HG03108 (cell line): ENCODE measurements around the gene AOAH.
"Not testable (repeated sequence)": the region's sequence is repeated elsewhere in the genome, so short reads cannot be mapped to it uniquely, and the experiment has no call there.

Source experiments
- ATAC-seq: cut with Tn5 transposase; IDR thresholded peaks from one replicate; pipeline ENCODE4 v1.9.1; 2021; ENCODE audit warnings: moderate library complexity; ENCODE audit not compliant: unreplicated experiment

Gene AOAH

DNA sequence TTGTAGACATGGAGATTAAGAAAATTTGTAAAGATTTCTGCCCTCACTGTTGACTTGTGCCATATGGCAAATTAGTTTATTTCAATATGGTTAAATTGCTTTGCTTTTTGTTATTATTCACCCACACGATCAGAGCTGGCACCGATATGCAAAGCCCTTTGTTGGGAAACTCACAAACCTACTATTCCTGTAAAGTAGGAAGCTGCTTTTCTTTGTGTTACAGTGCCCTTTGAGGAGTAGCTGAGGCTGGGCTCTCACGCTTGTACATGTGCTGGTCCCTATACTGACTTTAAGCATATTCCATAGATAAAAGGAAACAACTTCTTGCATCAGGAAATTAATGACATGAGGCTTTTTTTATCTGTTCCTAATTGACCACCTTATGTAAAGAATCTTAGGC is 17.6 kb upstream of the AOAH start:
- no peak for ATAC-seq

DNA sequence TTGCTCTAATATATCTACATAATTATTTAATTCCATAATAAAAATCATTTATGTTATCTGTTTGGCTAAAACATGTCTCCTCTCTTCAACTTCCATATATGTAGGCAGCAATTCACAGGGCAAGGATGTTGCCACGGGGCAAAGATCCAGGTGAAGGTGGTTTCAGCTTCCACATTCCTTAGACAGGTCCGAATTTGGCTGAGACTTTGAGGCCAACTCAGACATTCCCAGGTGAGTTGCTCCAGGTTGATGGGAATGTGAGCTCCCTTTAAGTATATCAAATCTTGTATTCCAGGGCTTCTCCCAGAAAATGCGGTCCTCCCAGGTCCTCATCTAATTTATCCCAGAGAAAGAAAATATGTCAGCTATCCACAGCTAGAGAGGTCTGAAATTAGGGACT is 15.1 kb upstream of the AOAH start:
- ATAC-seq: no peak

DNA sequence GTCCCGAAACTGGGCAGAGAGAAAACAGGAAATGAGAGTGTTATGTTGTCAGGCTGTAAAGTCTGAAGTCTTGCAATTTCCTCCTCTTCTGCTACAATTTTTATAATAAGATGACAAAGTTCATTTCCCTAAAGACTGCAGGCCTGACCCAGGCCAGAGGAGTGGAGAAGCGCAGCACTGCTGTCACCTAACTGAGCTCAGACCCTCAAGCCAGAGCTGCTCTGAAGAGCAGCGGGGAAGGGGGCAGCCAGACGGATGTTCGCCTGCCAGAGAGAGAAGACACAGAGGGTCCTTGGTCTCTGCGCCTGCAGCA is 12.6 kb upstream of the AOAH start:
- ATAC-seq: peak; percentile 82

DNA sequence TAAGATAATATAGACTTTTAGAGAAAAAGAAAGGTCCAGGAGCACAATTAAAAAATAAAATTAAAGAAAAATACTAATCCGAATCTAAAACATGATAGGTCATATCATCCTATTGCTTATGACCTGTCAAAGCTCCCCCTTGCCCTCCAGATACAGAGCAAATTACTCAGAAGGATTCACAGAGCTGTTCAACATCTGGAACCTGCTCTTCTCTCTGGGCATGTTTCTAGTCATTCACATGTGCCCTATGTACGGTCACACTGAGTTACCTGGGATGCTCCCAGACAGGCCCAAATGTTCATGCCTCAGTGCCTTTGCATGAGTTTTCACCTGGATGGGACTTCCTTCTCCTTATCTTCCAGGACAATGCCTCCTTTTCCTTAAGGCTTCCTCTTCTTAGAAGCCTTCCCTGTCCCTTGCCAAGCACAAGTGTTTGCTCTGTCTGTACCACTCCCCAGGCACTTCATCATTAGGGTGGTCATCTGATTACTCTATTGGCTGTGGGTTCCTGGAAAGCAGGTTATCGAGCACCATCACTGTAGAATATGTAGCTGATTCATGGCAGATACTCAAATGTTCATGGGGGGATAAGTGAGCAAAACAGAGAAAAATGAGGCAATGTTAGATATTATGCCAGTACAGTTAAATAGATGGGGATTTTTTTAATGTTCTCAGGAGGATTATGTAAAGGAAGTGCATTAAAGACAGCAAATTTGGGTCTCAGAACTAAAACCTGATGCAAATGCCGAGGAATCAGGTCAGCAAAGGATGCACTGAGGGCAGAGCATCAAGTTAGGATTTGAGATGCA is 12.0 kb upstream of the AOAH start:
- no peak for ATAC-seq

DNA sequence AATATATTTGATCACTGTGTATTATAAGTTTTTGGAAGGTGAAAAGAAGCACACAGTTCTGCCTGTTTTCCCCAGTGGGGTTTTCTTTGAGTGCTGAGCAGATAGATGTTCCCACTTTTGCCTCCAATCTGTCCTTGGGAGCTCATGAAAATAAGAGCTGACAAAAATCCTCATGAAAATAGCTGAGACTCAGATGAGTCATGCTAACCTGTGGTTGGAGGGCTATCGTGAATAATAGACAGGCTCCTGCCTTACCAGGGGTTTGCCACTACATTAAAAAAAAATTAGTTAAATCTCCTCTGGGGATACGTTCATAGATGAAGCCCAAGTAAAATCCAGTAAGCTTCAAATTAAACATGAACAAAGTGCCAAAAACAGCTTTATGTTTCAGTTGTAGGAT is 10.9 kb upstream of the AOAH start:
- no peak for ATAC-seq

DNA sequence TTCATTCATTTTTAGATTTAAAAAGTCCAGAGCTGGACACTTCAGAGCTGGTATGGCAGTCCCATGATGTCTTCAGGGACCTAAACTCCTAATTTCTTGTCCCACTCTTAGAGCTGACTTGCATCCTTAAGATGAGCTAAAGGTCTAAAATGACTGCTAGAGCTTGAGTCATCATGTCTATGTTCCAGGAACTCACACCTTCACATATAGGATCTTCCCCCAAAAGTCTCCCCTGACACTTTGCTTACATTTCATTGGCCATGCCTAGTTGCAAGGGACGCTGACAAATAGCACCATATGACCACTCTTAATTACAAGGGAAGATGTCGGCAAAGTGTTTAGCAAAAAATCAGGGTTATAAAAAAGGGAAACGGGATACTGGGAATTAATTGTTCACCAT is 10.4 kb upstream of the AOAH start:
- no peak for ATAC-seq

DNA sequence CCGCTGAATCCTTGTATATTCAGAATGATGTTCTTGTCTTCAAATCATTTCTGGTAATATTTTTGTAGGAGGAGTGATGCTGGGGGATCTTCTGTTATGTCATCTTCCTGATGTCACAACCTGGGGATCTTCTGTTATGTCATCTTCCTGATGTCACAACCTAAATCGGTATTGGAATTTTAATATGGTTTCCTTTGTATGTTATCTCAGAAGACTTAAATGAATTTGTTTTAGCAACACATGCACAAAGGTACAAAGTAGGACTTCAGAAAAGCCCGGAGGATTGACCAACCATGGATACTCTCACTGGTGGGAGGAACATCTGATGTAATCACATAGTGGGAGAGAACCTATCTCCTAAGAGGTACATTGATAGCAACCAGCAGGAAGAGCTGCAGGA is 9.1 kb upstream of the AOAH start:
- ATAC-seq: no peak

DNA sequence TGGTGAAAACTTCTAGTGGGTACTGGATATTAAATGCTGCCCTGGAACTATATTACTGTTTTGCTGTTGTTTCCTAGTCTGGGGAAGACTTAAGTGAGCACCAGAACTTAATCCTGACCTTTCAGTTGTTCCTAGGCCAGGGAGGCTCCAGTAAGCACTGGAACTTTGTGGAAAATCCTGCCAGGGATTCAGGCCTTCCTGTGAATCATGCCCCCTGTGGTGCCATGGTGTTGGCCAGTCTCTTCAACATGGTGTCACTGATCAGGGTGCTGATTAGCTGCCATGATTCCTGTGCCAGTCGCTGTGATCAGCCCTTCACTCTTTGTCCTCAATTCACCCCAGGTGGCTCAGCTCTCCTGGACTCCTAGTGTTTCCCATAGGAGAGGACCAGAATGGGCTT is 8.5 kb upstream of the AOAH start:
- ATAC-seq: no peak

DNA sequence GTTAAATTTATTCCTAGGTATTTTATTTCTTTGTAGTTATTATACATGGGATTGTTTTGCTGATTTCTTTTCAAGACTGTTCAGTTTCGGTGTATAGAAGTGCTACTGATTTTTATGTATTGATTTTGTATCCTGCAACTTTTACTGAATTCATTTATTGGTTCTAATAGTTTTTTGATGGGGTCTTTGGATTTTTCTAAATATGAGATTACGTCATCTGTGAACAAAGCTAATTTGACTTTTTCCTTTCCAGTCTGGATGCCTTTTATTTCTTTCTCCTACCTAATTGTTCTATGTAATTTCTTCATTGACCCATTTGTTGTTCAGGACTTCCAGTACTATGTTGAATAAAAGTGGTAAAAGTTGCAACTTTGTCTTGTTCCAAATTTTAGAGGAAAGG is 5.8 kb upstream of the AOAH start:
- no peak for ATAC-seq

DNA sequence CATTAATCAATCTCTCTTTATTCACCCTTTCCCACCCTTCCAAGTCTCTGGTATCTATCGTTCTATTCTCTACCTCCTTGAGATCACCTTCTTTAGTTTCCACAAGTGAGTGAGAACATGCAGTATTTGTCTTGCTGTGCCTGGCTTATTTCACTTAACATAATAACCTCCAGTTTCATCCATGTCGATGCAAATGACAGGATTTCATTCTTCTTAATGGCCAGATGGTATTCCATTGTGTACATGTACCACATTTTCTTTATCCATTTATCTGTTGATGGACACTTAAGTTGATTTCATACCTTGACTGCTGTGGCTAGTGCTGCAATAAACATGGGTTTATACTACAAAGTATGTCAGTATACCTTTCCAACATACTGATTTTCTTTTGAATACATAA is 3.8 kb upstream of the AOAH start:
- ATAC-seq: no peak

DNA sequence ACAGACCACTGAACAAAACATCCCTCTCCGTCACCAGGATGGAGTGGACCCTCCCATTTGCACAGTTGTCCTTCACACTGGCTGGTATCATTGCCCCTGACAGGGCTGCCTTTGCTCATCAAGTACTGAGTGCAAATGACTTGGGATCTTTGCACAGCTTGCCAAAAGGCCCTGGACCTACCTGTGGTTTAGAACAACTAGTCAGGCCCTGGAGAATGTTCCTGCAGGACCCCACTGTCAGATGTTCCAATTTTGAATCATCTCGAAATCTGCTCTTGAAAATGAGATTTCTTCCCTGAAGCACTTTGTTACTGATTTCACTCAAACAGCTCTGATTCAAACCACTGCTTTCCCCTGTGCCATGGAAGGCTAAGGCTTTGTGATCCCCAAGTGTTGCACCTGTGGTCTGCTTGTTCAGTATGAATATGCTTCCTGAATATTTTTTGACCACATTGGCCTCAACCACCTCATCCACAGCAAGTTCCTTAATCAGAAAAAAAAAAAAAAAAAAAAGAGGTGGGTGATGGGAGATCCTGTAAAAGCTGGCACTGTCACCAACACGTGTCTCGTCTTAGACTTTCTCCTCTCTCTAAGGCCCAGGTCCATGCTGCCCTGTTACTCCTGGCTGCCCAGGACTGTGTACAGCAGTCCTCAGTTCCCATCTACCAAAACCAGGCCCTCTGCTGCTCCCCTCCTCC is 2.7 kb upstream of the AOAH start:
- ATAC-seq: no peak

DNA sequence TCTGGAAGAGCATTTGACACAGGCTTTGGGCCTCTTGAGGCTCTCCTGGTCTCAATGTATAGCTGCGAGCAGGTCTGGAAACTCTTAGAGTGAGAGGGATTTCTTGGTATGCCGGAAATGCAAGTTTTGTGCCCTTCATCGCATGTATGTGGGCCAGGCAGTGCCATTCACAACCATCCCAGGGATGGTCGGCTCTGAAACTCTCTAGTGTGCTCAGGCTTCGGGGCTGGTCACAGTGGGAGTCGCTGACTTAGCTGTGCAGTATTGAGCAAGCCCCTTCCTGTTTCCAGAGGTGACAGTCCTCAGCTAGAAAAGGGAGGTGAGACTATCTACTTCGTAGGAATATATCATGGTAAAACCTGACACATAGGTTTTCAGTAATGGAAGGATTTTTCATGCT is 2.0 kb upstream of the AOAH start:
- no peak for ATAC-seq

DNA sequence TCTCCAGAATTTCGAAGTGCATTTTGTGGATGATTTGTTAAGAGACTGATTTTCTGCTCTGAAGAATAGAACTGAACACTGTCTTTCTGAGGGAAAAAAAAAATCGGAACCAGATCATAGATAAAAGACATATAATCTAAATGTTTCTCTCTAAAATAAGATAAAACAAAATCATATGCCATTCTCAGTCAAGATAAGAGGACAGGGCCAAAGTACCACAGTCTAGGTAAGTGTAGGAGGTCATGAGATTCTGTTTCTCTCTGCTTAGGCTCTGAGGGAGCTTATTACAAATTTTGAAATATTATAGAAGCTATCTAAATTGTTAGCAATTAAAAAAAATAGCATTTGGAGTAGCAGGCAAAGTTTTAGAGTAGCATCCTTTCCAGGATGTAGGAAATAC is 702 bp upstream of the AOAH start:
- no peak for ATAC-seq

DNA sequence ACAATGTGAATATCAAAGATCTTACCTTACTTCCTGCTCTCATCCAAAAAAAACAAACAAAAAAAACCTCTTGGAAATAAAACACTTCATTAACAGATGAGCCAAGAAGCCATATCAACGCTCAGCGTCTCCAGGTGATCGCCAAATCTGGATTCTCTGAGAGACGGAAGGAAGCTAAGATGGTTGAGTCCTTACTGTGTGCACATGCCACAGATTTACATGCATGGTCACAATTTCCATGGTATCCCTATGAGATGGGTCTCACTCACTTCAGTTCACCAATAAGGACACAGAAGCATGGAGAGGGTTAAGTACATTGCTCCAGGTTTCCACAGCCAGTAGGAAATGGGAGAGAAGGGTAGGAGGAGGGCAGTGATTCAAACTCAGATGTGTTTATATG is 1.0 kb downstream of the AOAH start:
- ATAC-seq: no peak

DNA sequence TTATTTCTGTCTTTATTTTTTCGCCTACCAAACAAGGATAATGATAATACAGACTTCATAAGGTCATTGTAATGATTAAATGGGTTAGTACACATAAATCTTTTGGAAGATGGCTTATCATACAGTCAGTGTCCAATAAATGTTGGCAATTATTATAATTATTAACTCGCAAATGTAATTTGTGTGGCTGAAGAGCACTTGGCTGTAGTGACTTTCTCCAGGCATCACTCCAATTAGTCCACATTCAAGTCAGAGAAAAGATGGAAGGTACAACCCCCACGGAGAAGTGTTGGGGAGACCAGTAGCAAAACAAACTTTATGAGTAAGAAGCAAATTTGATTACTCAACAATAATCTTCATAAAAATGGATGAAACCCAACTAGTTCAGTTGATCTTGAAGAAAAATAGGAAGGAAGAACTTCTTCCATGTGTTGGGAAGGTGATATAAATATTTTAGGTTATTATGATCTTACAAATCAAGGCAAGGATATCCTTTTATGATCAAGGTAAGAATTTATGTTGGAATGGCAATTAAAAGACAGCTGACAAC is 5.1 kb downstream of the AOAH start:
- ATAC-seq: no peak

DNA sequence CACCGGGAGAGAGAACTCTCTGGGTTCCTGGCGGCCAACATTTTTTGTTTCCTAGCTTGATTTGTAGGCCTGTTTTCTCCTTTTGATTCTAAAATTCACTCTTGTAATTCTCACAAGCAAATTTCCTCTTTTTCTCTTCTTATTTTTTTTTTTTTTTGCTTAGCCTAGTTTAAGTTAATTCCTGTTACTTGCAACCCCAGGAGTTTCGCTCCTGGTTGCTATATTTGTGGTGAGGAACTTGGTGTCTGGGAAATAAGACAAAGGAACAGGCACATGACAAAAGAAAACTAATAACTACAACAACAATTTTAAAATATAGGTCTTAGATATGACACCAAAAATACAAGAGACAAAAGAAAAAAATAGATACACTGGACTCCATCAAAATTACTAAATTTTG is 6.7 kb downstream of the AOAH start:
- no peak for ATAC-seq

DNA sequence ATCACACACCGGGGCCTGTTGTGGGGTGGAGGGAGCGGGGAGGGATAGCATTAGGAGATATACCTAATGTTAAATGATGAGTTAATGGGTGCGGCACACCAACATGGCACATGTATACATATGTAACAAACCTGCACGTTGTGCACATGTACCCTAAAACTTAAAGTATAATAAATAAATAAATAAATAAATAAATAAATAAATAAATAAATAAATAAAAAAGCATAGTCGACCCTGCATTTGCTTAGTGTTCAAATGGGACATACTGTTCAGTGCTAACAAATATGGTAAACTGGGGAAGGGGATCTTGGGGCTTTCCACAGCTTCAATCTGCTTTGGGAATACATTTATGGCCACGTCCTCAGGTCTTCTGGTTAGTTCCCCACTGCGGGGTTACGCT is 7.5 kb downstream of the AOAH start:
- not testable (repeated sequence) for ATAC-seq

DNA sequence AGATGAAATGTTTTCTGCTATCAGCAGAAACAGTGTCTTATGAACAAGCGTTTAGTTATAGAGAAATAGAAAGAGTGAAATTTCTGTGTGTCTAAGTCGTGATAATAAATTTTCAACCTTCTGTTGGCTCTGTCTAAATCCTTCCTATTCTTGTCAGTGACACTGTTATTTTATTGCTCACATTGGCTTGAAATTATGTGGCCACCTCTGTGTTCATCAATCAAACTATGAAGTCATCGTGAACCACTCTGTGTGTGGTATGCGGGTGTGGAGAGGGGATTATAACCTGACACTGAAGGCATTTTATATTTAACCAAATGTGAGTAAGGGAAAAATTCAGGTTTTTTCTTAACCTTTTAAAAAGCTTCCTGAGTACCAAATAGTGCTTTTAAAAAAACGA is 12.3 kb downstream of the AOAH start:
- ATAC-seq: no peak

DNA sequence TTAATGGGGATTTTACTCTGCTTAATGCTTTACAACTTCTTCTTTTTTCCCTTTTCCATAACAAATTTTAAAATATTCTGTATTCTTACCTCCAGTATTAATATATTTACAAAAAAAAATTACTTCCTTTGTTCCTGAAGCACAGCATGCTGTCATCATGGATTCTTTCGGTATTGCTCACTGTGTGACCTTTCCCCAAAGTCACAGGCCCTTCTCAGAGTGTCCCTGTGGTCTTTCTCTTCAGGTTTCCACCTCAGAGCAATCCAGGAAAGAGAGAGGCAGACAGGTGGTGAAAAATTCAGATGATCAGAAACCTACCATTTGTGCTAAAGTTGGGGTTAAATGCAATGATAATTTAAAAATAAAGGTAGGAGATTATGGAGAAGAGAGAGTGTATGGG is 13.0 kb downstream of the AOAH start:
- ATAC-seq: no peak

DNA sequence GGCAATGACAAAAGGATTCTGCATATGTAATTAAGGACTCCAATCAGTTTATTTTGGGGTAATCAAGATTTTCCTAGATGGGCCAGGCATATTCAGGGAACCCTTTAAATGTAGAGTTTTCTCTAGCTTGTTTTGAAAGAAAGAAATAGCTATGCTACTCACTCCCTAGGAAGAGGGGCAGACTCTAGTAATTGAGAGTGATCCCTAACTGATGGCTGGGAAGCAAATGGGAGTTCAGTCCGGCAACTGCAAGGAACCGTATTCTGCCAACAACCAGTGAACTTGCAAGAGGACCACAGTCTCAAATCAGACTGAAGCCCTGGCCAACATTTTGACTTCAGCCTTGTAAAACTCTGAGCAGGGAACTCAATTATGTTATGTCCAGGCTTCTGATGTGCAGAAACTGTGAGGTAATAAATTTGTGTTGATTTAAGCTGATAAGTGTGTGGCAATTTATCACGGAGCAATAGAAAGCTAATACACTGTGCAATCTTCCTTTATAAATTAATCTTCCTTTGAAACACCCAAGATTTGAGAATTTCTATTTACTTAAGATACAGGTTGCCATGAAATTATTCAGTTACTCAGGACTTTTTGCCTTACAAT is 14.0 kb downstream of the AOAH start:
- ATAC-seq: no peak

DNA sequence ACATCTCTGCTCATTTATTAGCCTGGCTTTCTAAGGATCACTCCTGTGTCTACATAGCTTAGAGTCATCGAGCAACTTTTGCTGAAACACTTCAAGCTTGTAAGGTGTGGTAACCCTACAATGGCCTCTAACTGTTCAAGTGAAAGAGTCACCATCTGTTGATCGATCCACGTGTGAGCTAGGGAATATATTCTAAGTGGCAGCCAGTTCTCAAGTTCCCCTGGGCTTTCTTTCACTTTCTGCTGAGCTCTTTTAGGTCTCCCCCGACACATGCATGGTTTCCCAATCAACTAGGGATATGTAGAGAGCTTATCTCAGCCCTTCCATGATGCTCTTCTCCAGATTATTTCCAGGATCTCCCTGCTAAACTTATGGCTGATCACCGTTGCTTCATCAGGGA is 15.5 kb downstream of the AOAH start:
- ATAC-seq: no peak

DNA sequence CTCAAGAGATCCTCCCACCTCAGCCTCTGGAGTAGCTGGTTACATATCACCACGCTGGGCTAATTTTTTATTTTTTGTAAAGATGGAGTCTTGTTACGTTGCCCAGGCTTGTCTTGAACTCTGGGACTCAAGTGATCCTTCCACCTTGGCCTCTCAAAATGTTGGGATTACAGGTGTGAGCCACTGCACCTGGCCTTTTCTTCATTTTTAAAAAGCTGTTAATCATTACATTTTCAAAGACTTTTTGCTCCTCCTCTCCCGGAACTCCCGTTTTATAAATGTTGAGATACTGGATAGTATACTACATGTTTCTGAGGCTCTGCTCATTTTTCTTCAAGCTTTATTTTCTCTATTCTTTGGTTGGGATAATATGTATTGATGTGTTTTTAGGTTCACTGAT is 16.4 kb downstream of the AOAH start:
- ATAC-seq: no peak
